K562 (cell line): Measurements from ENCODE around the gene SLCO3A1. TPM values are rescaled to one million over a fixed set of nuclear protein-coding genes. Genes with fewer than 3 reads are reported as not detected.

Source experiments
- ATAC-seq: fragments of 200-7000 bp; cut with Tn5 transposase; 3 replicates; pipeline ENCODE4 v1.9.1; 2020; ENCODE audit warnings: moderate library complexity
- BruUV-seq: library from RNA; stranded (reverse); fragments of 400-500 nt; replicated peaks from 2 replicates; lab custom pipeline; 2021; lab: Mats Ljungman, UMichigan
- CTCF ChIA-PET: fragments of 300-600 bp; formaldehyde crosslinking; extraction: SDS; loops from one replicate; lab custom pipeline; 2021; ENCODE audit warnings: low intra/inter-chr PET ratio; lab: Yijun Ruan, JAX
- POLR2A ChIA-PET: fragments of 300-600, 350-650 bp; sonication (Branson Sonifier 250); formaldehyde crosslinking; extraction: SDS; loops from one replicate; lab custom pipeline; 2021; ENCODE audit warnings: antibody characterized with exemption, inconsistent platforms; lab: Yijun Ruan, JAX
- DNase-seq, 4 experiments: peaks; one replicate each; pipeline versions ENCODE4 v3.0.0 to v3.0.0-alpha.2; 2011 to 2018; ENCODE audit warnings: low spot score in 3 of 4, mixed read lengths in 3 of 4; ENCODE audit errors: extremely low read depth in 1 of 4
- FAIRE-seq: peaks from 2 replicates; lab custom pipeline; 2011; peaks lifted over from hg19 to GRCh38; lab: Jason Lieb, UNC
- H2AFZ ChIP-seq: 2 replicates; pipeline ENCODE4 v1.6.0; 2011; ENCODE audit warnings: low read depth, low read length, control low read depth, inconsistent platforms
- H3K27ac ChIP-seq: fragments of 200-600 bp; 3 replicates; pipeline ENCODE4 v1.8.0; 2011; ENCODE audit warnings: low read depth, mild to moderate bottlenecking, control low read depth, inconsistent platforms, low read length, moderate library complexity, mixed read lengths; ENCODE audit errors: extremely low read depth
- H3K27me3 ChIP-seq, 2 experiments: fragments of 300-600 bp in 1 of 2; 2 replicates in 1 of 2; 3 replicates in 1 of 2; pipeline versions ENCODE4 v1.6.0 to v1.8.0; 2011; ENCODE audit warnings: inconsistent platforms in 2 of 2, low read length in 2 of 2, mild to moderate bottlenecking in 1 of 2, mixed read lengths in 1 of 2, moderate library complexity in 1 of 2; ENCODE audit not compliant: control insufficient read depth in 2 of 2, insufficient read depth in 2 of 2
- H3K36me3 ChIP-seq: fragments of 300-600 bp; 3 replicates; pipeline ENCODE4 v1.8.0; 2011; ENCODE audit warnings: mild to moderate bottlenecking, low read length, inconsistent platforms; ENCODE audit not compliant: control insufficient read depth, insufficient read depth
- H3K4me1 ChIP-seq, 2 experiments: fragments of 200-600 bp in 1 of 2; replicated peaks in 1 of 2; 2 replicates in 1 of 2; 3 replicates in 1 of 2; pipeline versions ENCODE4 v1.5.1 to v1.8.0; 2011; ENCODE audit warnings: inconsistent platforms in 2 of 2, low read length in 2 of 2, mild to moderate bottlenecking in 1 of 2, mixed read lengths in 1 of 2, moderate library complexity in 1 of 2; ENCODE audit not compliant: control insufficient read depth in 2 of 2, insufficient read depth in 2 of 2
- H3K4me2 ChIP-seq: 2 replicates; pipeline ENCODE4 v1.6.1; 2011; ENCODE audit warnings: low read length, control low read depth, inconsistent platforms, mixed read lengths; ENCODE audit not compliant: insufficient read depth
- H3K4me3 ChIP-seq: fragments of 200-600 bp; sonication (generic), shearing (Covaris generic); 2 replicates; pipeline ENCODE4 v1.5.1; 2016; ENCODE audit warnings: control low read depth, inconsistent platforms
- H3K79me2 ChIP-seq: fragments of 200-600 bp; 3 replicates; pipeline ENCODE4 v1.8.0; 2011; ENCODE audit warnings: low read length, inconsistent platforms; ENCODE audit not compliant: control insufficient read depth, insufficient read depth
- H3K9ac ChIP-seq, 2 experiments: 2 replicates each; pipeline versions ENCODE4 v1.6.0 to v1.6.1; 2011; ENCODE audit warnings: low read depth in 2 of 2, low read length in 2 of 2, control low read depth in 1 of 2, inconsistent platforms in 1 of 2, mild to moderate bottlenecking in 1 of 2, mixed read lengths in 1 of 2; ENCODE audit not compliant: insufficient read depth in 1 of 2
- H3K9me1 ChIP-seq: one replicate; pipeline ENCODE4 v1.6.0; 2011; ENCODE audit warnings: inconsistent platforms, mild to moderate bottlenecking, low read length, moderate library complexity; ENCODE audit not compliant: control insufficient read depth, insufficient read depth
- H3K9me3 ChIP-seq: replicated peaks from 2 replicates; pipeline ENCODE4 v1.5.1; 2011; ENCODE audit warnings: low read depth, low read length, inconsistent platforms; ENCODE audit not compliant: control insufficient read depth, insufficient read depth
- H4K20me1 ChIP-seq: replicated peaks from 2 replicates; pipeline ENCODE4 v1.6.1; 2011; ENCODE audit warnings: low read length, inconsistent platforms, mixed read lengths; ENCODE audit not compliant: control insufficient read depth, insufficient read depth
- BRD4 ChIP-seq: fragments of 200-600 bp; sonication (generic); IDR thresholded peaks from 2 replicates; pipeline ENCODE4 v1.6.1; 2017; ENCODE audit warnings: inconsistent platforms
- ERF ChIP-seq: fragments of 450-650 bp; formaldehyde crosslinking; IDR thresholded peaks from 2 replicates; pipeline ENCODE4 v1.4.0; 2020; ENCODE audit warnings: mild to moderate bottlenecking, mixed read lengths
- LEF1 ChIP-seq: fragments of 450-650 bp; IDR thresholded peaks from 2 replicates; pipeline ENCODE4 v1.6.1; 2016; ENCODE audit warnings: mild to moderate bottlenecking
- POLR2A ChIP-seq: fragments of 450-650 bp; conservative IDR thresholded peaks from 2 replicates; pipeline ENCODE4 v1.6.1; 2016
- SLC30A9 ChIP-seq: fragments of 250-450 bp; sonication (Bioruptor Pico); IDR thresholded peaks from 2 replicates; pipeline ENCODE4 v1.8.0; 2022; ENCODE audit warnings: mild to moderate bottlenecking, moderate library complexity
- STAG1 ChIP-seq: sonication (generic); formaldehyde crosslinking; IDR thresholded peaks from 2 replicates; pipeline ENCODE4 v1.5.0; 2020; ENCODE audit warnings: missing genetic modification reagents, borderline replicate concordance
- THRAP3 ChIP-seq: fragments of 450-650 bp; IDR thresholded peaks from 2 replicates; pipeline ENCODE4 v1.6.1; 2016; ENCODE audit warnings: mild to moderate bottlenecking, inconsistent platforms, borderline replicate concordance
- ZBTB43 ChIP-seq: sonication (generic); formaldehyde crosslinking; IDR thresholded peaks from 2 replicates; pipeline ENCODE4 v1.8.0; 2023; ENCODE audit warnings: mild to moderate bottlenecking, missing genetic modification reagents
- ZNF146 ChIP-seq: IDR thresholded peaks from one replicate; pipeline ENCODE4 v1.6.1; 2018; ENCODE audit warnings: missing compliant biosample characterization; ENCODE audit not compliant: unreplicated experiment
- ZNF316 ChIP-seq: fragments of 450-650 bp; IDR thresholded peaks from 2 replicates; pipeline ENCODE4 v1.6.1; 2016
- ZNF41 ChIP-seq: fragments of 250-450 bp; sonication (Bioruptor Pico); conservative IDR thresholded peaks from 2 replicates; pipeline ENCODE4 v1.4.0; 2020; ENCODE audit warnings: mild to moderate bottlenecking
- WGBS: fragments of 100-300 bp; shearing (Covaris generic); methylation state at CpG from one replicate; pipeline ENCODE4 v1.1.6; 2016; ENCODE audit warnings: low coverage, mixed read lengths; ENCODE audit not compliant: insufficient coverage; ENCODE audit errors: missing lambda C conversion rate; 5-methylcytosine and 5-hydroxymethylcytosine counted together
- in situ Hi-C: fragments of 300-500 bp; cut with MboI; formaldehyde crosslinking; loops from 4 replicates; pipeline ENCODE4 v1.15.0; 2018; ENCODE audit warnings: inconsistent platforms, mixed read lengths
- intact Hi-C: fragments of 100-400 bp; cut with micrococcal nuclease; formaldehyde crosslinking; loops from 2 replicates; pipeline ENCODE4 v1.14.2; 2022
- polyA plus RNA-seq, 8 experiments: library from polyadenylated mRNA; depleted of rRNA in 4 of 8; stranded (reverse) in 5 of 8; unstranded in 3 of 8; fragments of >200 nt; fragmentation: Nextera tagmentation in 2 of 8; fragmentation: Illumina TruSeq in 1 of 8; extraction: Ambion mirVana in 2 of 8; extraction: Trizol in 1 of 8; gene quantifications; 2 replicates each; pipeline versions ENCODE4 v1.2.1 to v1.2.3, GENCODE V29; 2011 to 2014; ENCODE audit warnings: inconsistent platforms in 1 of 8, missing spikeins in 1 of 8
- total RNA-seq, 7 experiments: library from RNA; depleted of rRNA in 6 of 7; stranded (reverse); fragments of >200 nt in 6 of 7; fragmentation: Illumina TruSeq in 2 of 7; extraction: Trizol in 2 of 7; gene quantifications; 2 replicates each; pipeline versions ENCODE4 v1.2.1 to v1.2.3, GENCODE V29; 2011 to 2021; ENCODE audit warnings: low replicate concordance in 1 of 7

SLCO3A1 gene
- total and polyA plus RNA-seq, 9 of the 15 experiments (the other 6 are each of a cell fraction or from before 2014, with no cell fraction given), result 0.01 to 0.84 (median 0.06) TPM; not detected in 3

- intact Hi-C loops (no loop called here), in situ Hi-C loops (no loop called here)
- 0 out of 2 replicates have a peak, but pooled peaks cover 2% of the 10 kb centered on the region for H4K20me1 ChIP-seq
- ATAC-seq (no peak), DNase-seq (no peak), FAIRE-seq (no peak)
- H3K27me3 ChIP-seq, result peaks cover 2 to 12% of the 10 kb centered on the region in 2 experiments; a peak in 2 of 5 replicates
- no peak overlapping the region for H3K4me3 ChIP-seq
- ChIA-PET POLR2A (no interaction called here), CTCF (no interaction called here)
- H3K9me1 ChIP-seq, result no peaks in the 10 kb centered on the region
- no peaks in the 10 kb centered on the region for H3K4me1 ChIP-seq
- no peak overlapping the region for H3K4me2 ChIP-seq
- no peaks in the 10 kb centered on the region for H3K79me2 ChIP-seq
- no TSS peak for BruUV-seq
- no peak overlapping the region for H2AFZ ChIP-seq
- H3K9ac ChIP-seq, result no peak overlapping the region
- no peak for TF ChIP-seq ZNF41 (CRISPR knock-in tag)
- TF ChIP-seq ZBTB43 (CRISPR knock-in tag), result no peak
- no peak for TF ChIP-seq BRD4
- TF ChIP-seq ZNF316, result no peak
- TF ChIP-seq LEF1, result no peak
- no peak for TF ChIP-seq SLC30A9 (CRISPR knock-in tag)
- TF ChIP-seq ZNF146 (CRISPR knock-in tag), result no peak
- no peak for TF ChIP-seq POLR2A
- TF ChIP-seq STAG1 (CRISPR knock-in tag), result no peak
- TF ChIP-seq THRAP3, result no peak
- no peak for TF ChIP-seq ERF (CRISPR knock-in tag)
- no peaks in the 10 kb centered on the region for H3K36me3 ChIP-seq
- no peak overlapping the region for H3K27ac ChIP-seq
- H3K9me3 ChIP-seq, result no peaks in the 10 kb centered on the region
- WGBS, result 0% methylated on average over 3 of the region's 3 CpGs
Measured at GRCh38 chr15:91988655-91989054, 135.1 kb downstream of the SLCO3A1 start.
